H54 (cell line): Measurements from ENCODE around the gene PROSER2.

Experiments used
- DNase-seq: peaks from one replicate; pipeline ENCODE4 v3.0.0; 2011; ENCODE audit warnings: low spot score, mixed read lengths; ENCODE audit not compliant: insufficient read length
- FAIRE-seq: peaks from 3 replicates; lab custom pipeline; 2011; peaks lifted over from hg19 to GRCh38; lab: Jason Lieb, UNC
- POLR2A ChIP-seq: IDR thresholded peaks from 2 replicates; pipeline ENCODE4 v1.6.1; 2011; ENCODE audit warnings: low read depth, mild to moderate bottlenecking, low read length

PROSER2 gene

DNA sequence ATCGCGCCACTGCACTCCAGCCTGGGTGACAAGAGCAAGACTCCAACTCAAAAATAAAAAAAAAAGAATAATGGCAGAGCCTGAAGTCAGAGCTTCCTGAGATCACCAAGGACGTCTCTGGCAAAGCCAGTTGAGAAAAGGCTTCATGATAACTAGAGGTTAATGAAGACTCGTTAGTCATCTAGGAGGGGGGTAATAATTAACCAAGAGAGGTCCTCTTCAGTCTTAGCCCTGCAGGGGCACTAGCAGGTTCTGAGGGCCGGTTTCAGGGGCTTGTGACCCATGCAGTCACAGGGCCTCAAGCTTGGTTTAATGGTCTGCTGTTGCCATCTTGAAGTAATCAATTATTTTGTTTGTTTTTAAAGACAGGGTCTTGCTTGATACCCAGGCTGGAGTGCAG is 28.6 kb upstream of the PROSER2 start:
- TF ChIP-seq POLR2A, result no peak
- DNase-seq (no peak), FAIRE-seq (no peak)

DNA sequence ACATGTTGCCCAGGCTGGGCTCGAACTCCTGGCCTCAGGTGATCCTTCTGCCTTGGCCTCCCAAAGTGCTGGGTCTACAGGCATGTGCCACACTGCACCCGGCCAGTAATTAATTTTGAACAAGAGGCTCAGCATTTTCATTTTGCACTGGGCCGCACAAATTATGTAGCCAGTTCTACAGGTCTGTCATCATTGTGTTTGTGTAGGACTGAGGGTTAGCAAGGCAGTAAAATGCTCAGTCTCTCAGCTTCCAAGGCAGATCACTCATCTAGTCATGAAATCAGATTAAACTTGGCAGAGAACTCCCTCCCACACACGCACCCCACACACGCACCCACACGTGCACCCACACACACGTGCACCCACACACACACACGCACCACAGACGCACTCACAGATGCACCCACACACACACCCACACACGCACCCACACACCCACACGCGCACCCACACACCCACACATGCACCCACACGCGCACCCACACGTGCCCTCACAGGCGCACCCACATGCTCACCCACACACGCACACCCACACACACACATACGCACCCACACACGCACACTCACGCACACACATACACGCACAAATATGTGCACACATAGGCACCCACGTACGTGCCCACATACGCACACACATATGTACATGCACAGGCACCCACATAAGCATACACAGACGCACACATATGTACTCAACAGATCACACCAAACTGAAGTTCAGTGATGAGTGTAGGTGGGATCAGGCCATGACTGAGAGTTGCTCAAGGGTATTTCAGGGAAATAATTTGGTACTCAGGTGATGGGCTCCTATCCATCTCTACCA is 27.8 kb upstream of the PROSER2 start:
- FAIRE-seq (no peak), DNase-seq (no peak)
- no peak for TF ChIP-seq POLR2A

- FAIRE-seq, result no peak
- DNase-seq, result no peak
Observed at GRCh38 chr10:11796474-11796873, 26.7 kb upstream of the PROSER2 start.

DNA sequence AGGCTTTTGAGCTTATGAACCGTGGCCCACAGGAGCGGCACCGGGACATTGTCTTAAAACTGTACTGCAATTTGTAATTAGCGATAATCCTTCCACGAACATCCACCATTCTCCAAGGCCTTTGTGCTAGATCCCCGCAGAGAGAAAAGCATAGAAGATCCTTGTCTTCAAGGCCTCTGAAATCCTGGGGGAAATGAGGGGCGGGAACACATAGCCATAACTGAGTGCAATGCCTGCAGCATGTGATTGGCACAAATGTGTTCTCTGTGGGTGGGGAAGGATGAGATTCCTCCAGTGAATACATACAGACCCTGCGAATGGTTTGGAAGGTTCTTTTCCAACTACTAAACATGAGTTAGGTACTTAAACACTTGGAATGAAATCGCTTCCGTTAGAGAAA is 25.9 kb upstream of the PROSER2 start:
- no peak for FAIRE-seq
- no peak for DNase-seq
- TF ChIP-seq POLR2A, result no peak

More at GRCh38 chr10:11796474-11796873, 26.7 kb upstream of the PROSER2 start:
- no peak for TF ChIP-seq POLR2A

- no peak for TF ChIP-seq POLR2A
- DNase-seq, result no peak
- no peak for FAIRE-seq
Observed at GRCh38 chr10:11797847-11798633, 25.1 kb upstream of the PROSER2 start.

DNA sequence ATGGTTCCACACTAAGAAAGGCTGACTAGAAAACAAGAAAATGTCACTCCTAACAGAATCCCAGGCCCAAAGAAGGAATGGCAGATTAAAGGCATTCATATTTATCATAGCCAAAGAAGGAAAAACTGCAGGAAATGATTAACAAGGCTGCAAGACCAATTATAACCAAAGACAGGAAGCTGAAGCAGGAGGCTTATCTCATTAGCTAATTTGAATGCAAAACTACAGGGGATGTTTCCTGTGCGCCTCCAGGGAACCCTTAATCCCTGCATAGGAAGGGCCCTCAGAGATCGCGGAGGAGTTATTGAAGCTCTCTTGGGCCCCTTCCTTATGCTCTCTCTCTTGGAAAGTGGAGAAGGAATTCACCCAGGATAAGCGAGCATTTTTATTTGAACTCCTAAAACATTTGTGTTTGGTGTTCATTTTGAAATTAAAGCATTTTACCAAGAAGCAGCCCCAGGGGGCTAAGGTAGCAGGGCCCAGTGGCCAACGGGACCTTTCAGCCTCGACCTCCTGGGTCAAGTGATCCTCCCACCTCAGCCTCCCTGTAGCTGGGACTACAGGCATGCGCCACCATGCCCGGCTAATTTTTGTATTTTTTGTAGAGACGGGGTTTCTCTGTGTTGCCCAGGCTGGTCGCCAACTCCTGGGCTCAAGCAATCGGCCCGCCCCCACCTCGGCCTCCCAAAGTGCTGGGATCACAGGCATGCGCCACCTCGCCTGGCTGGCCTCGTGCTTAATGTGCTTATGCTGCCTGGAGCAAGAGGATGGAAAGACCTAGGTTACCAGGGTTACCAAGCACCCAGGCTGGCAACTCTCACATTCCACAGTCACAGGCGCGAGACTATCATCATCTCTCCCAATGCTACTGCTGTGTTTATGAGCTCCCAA is 24.1 kb upstream of the PROSER2 start:
- DNase-seq, result no peak
- no peak for FAIRE-seq
- TF ChIP-seq POLR2A, result no peak

GRCh38 chr10:11799736-11800080 is 23.4 kb upstream of the PROSER2 start:
- FAIRE-seq (no peak), DNase-seq (no peak)
- no peak for TF ChIP-seq POLR2A

- FAIRE-seq (no peak), DNase-seq (no peak)
- TF ChIP-seq POLR2A, result no peak
Observed at GRCh38 chr10:11804336-11804735, 18.8 kb upstream of the PROSER2 start.

GRCh38 chr10:11805792-11806191 is 17.4 kb upstream of the PROSER2 start:
- no peak for TF ChIP-seq POLR2A
- FAIRE-seq (no peak), DNase-seq (no peak)

GRCh38 chr10:11806706-11807105 is 16.4 kb upstream of the PROSER2 start:
- no peak for FAIRE-seq
- no peak for DNase-seq
- no peak for TF ChIP-seq POLR2A

GRCh38 chr10:11808808-11809207 is 14.3 kb upstream of the PROSER2 start:
- DNase-seq, result no peak
- FAIRE-seq, result no peak
- TF ChIP-seq POLR2A, result no peak

DNA sequence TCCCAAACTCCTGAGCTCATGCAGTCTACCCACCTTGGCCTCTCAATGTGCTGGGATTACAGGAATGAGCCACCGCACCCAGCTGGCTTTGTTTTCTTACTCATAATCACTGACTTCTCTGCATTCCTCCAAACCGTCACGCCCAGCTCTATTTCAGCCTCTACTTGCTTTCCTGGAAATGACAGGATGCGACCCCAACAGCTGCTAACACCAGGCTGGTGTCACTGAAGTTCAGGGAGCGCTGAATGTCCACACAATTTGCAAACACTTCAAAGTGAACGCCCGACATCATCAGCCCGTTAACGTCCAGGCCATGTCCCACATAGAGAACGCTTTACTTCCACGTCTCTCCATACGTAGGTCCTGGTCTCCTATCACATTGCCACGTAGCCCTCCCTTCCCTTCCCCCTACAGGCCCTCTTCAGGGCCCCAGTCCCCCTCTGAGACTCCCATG is 12.8 kb upstream of the PROSER2 start:
- TF ChIP-seq POLR2A, result no peak
- DNase-seq (no peak), FAIRE-seq (no peak)

DNA sequence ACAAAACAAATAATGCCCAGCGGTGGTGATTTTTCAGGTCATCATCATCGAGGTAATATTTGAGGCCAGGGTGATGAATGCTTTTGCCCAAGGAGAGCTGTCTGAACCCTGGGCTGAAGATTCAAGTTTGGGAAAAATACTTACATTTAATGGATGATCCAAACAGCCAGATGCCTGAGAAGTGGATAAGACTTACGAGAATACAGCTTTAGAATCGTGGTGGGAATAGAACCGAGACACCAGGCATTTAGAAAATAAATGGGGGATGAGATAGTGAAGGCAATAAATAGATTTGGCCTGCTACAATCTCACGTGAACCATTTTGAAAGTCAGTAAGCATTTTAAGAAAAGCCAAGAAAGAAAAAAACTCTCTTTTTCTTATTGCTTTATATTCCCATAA is 12.2 kb upstream of the PROSER2 start:
- TF ChIP-seq POLR2A, result no peak
- no peak for DNase-seq
- FAIRE-seq, result no peak

GRCh38 chr10:11813177-11813576 is 10.0 kb upstream of the PROSER2 start:
- DNase-seq (no peak), FAIRE-seq (no peak)
- no peak for TF ChIP-seq POLR2A
